HEK293 (cell line): ENCODE data around the gene SYNE3.

ENCODE experiments used
- CTCF ChIA-PET: fragments of 350-600 bp; formaldehyde crosslinking; extraction: SDS; loops from one replicate; lab custom pipeline; 2021; ENCODE audit warnings: antibody characterized with exemption; lab: Yijun Ruan, JAX
- POLR2A ChIA-PET: fragments of 300-600 bp; formaldehyde crosslinking; extraction: SDS; loops from one replicate; lab custom pipeline; 2020; ENCODE audit warnings: antibody characterized with exemption, inconsistent platforms; lab: Yijun Ruan, JAX
- H3K27ac ChIP-seq: fragments of 200-500 bp; sonication (Bioruptor generic); 2 replicates; pipeline ENCODE4 v1.5.1; 2014; ENCODE audit warnings: low read depth, low read length, control low read depth, inconsistent platforms; ENCODE audit errors: extremely low read depth
- H3K36me3 ChIP-seq, 2 experiments: fragments of 200-500 bp in 1 of 2; sonication (Bioruptor generic) in 1 of 2; 1 replicate in 1 of 2; 2 replicates in 1 of 2; pipeline ENCODE4 v1.5.1; 2014 to 2017; ENCODE audit warnings: inconsistent platforms in 2 of 2, low read length in 2 of 2; ENCODE audit not compliant: control insufficient read depth in 2 of 2, insufficient read depth in 1 of 2
- H3K4me1 ChIP-seq: fragments of 200-500 bp; sonication (Bioruptor generic); 2 replicates; pipeline ENCODE4 v1.5.1; 2014; ENCODE audit warnings: mild to moderate bottlenecking, low read length, inconsistent platforms; ENCODE audit not compliant: control insufficient read depth, insufficient read depth
- H3K4me3 ChIP-seq: 2 replicates; pipeline ENCODE4 v1.5.1; 2011; ENCODE audit warnings: low read depth, mild to moderate bottlenecking, control low read depth, low read length, moderate library complexity
- H3K9me3 ChIP-seq: fragments of 200-500 bp; sonication (Bioruptor generic); 2 replicates; pipeline ENCODE4 v1.5.1; 2014; ENCODE audit warnings: low read depth, low read length, inconsistent platforms; ENCODE audit not compliant: control insufficient read depth, insufficient read depth
- AEBP2 ChIP-seq: fragments of 450-650 bp; formaldehyde crosslinking; IDR thresholded peaks from 2 replicates; pipeline ENCODE4 v1.5.1; 2016; ENCODE audit warnings: missing biosample characterization, missing genetic modification characterization, borderline replicate concordance
- EGR2 ChIP-seq: fragments of 450-650 bp; formaldehyde crosslinking; IDR thresholded peaks from 2 replicates; pipeline ENCODE4 v1.5.1; 2016; ENCODE audit warnings: low read depth, missing biosample characterization, missing genetic modification characterization
- MZF1 ChIP-seq: fragments of 450-650 bp; formaldehyde crosslinking; IDR thresholded peaks from 2 replicates; pipeline ENCODE4 v1.5.1; 2017; ENCODE audit warnings: missing biosample characterization, missing genetic modification characterization, borderline replicate concordance
- PRDM1 ChIP-seq: fragments of 450-650 bp; formaldehyde crosslinking; IDR thresholded peaks from 2 replicates; pipeline ENCODE4; 2016; ENCODE audit warnings: missing biosample characterization, missing genetic modification characterization
- PRDM10 ChIP-seq: fragments of 450-650 bp; formaldehyde crosslinking; IDR thresholded peaks from 2 replicates; pipeline ENCODE4 v1.5.1; 2016; ENCODE audit warnings: missing biosample characterization, missing genetic modification characterization
- SCRT1 ChIP-seq: fragments of 450-650 bp; formaldehyde crosslinking; IDR thresholded peaks from 2 replicates; pipeline ENCODE4 v1.5.1; 2016; ENCODE audit warnings: missing biosample characterization, missing genetic modification characterization, borderline replicate concordance
- SCRT2 ChIP-seq: fragments of 450-650 bp; formaldehyde crosslinking; IDR thresholded peaks from 2 replicates; pipeline ENCODE4 v1.5.1; 2016; ENCODE audit warnings: missing biosample characterization, missing genetic modification characterization
- ZBTB11 ChIP-seq: fragments of 450-650 bp; formaldehyde crosslinking; conservative IDR thresholded peaks from 2 replicates; pipeline ENCODE4 v1.5.1; 2016; ENCODE audit warnings: low read depth, missing biosample characterization, missing genetic modification characterization
- ZBTB17 ChIP-seq: fragments of 450-650 bp; formaldehyde crosslinking; IDR thresholded peaks from 2 replicates; pipeline ENCODE4 v1.5.1; 2016; ENCODE audit warnings: missing biosample characterization, missing genetic modification characterization
- ZNF37A ChIP-seq: fragments of 450-650 bp; IDR thresholded peaks from 2 replicates; pipeline ENCODE4 v1.5.1; 2018; ENCODE audit warnings: missing biosample characterization, missing genetic modification characterization
- ZNF747 ChIP-seq: fragments of 450-650 bp; formaldehyde crosslinking; IDR thresholded peaks from 2 replicates; pipeline ENCODE4 v1.5.1; 2016; ENCODE audit warnings: missing biosample characterization, missing genetic modification characterization
- ZSCAN30 ChIP-seq: fragments of 450-650 bp; IDR thresholded peaks from 2 replicates; pipeline ENCODE4 v1.5.1; 2018; ENCODE audit warnings: missing biosample characterization, mild to moderate bottlenecking, missing genetic modification characterization, moderate library complexity
- TF ChIP-seq, protein P1 (sequence below): fragments of 450-650 bp; formaldehyde crosslinking; IDR thresholded peaks from 2 replicates; pipeline ENCODE4 v1.5.1; 2017; ENCODE audit warnings: missing biosample characterization, mild to moderate bottlenecking, missing genetic modification characterization, moderate library complexity
- TF ChIP-seq, protein P2 (sequence below): fragments of 450-650 bp; formaldehyde crosslinking; IDR thresholded peaks from 2 replicates; pipeline ENCODE4 v1.5.1; 2016; ENCODE audit warnings: missing biosample characterization, missing genetic modification characterization, low read depth

SYNE3 gene

GRCh38 chr14:95534299-95535225, 18.1 kb upstream of the SYNE3 start, which contains the start of gene GLRX5 (continued):
- TF ChIP-seq AEBP2 (tag by site-specific recombination) (no peak), ZBTB11 (tag by site-specific recombination) (peak; percentile 96), MZF1 (no peak), PRDM10 (peak; percentile 48), PRDM1 (tag by site-specific recombination) (peak; percentile 29; the same call in 1 of the 2 replicates), ZBTB17 (peak; percentile 70), ZNF37A (tag by site-specific recombination) (no peak)
- TF ChIP-seq, protein P1, sequence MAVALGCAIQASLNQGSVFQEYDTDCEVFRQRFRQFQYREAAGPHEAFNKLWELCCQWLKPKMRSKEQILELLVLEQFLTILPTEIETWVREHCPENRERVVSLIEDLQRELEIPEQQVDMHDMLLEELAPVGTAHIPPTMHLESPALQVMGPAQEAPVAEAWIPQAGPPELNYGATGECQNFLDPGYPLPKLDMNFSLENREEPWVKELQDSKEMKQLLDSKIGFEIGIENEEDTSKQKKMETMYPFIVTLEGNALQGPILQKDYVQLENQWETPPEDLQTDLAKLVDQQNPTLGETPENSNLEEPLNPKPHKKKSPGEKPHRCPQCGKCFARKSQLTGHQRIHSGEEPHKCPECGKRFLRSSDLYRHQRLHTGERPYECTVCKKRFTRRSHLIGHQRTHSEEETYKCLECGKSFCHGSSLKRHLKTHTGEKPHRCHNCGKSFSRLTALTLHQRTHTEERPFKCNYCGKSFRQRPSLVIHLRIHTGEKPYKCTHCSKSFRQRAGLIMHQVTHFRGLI (tag by site-specific recombination): no peak
- TF ChIP-seq, protein P2, sequence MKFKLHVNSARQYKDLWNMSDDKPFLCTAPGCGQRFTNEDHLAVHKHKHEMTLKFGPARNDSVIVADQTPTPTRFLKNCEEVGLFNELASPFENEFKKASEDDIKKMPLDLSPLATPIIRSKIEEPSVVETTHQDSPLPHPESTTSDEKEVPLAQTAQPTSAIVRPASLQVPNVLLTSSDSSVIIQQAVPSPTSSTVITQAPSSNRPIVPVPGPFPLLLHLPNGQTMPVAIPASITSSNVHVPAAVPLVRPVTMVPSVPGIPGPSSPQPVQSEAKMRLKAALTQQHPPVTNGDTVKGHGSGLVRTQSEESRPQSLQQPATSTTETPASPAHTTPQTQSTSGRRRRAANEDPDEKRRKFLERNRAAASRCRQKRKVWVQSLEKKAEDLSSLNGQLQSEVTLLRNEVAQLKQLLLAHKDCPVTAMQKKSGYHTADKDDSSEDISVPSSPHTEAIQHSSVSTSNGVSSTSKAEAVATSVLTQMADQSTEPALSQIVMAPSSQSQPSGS (tag by site-specific recombination): no peak

GRCh38 chr14:95533822-95534221, 17.4 kb upstream of the SYNE3 start:
- peaks cover 0 to 15% of the 10 kb centered on the region in 2 experiments; a peak in 2 of 3 replicates for H3K36me3 ChIP-seq
- H3K27ac ChIP-seq: peak overlapping the region; percentile 68
- CTCF ChIA-PET: interaction anchor here (0.6 to 1.3 kb wide), 4 partner anchors 28 to 94 kb away, joined by 4 to 7 read pairs (median 6); no protein-coding TSS in a partner anchor
- peak overlapping the region; percentile 97 for H3K4me3 ChIP-seq
- POLR2A ChIA-PET: interaction anchor here (0.7 to 3.2 kb wide), 6 partner anchors 18 to 755 kb away, joined by 3 to 13 read pairs (median 4); partner anchors contain the start of gene SYNE3
- TF ChIP-seq SCRT2 (tag by site-specific recombination) (peak; percentile 90), ZNF747 (tag by site-specific recombination) (no peak), SCRT1 (peak; percentile 39; the same call in 1 of the 2 replicates), ZSCAN30 (no peak), EGR2 (tag by site-specific recombination) (peak; percentile 24; the same call in 1 of the 2 replicates)
- peaks cover 37% of the 10 kb centered on the region for H3K4me1 ChIP-seq
- no peaks in the 10 kb centered on the region for H3K9me3 ChIP-seq
